Femur (tissue), 1 donor: ENCODE results near the gene CD44.
A peak's percentile ranks its signal among the peaks of the same experiment; 100 is the strongest.

Experiments
- DNase-seq: peaks from one replicate; pipeline ENCODE4 v3.0.0-alpha.2; 2017

The CD44 gene

GRCh38 chr11:35141071-35141470 lies 2.1 kb downstream of the CD44 start:
- DNase-seq: no peak

DNA sequence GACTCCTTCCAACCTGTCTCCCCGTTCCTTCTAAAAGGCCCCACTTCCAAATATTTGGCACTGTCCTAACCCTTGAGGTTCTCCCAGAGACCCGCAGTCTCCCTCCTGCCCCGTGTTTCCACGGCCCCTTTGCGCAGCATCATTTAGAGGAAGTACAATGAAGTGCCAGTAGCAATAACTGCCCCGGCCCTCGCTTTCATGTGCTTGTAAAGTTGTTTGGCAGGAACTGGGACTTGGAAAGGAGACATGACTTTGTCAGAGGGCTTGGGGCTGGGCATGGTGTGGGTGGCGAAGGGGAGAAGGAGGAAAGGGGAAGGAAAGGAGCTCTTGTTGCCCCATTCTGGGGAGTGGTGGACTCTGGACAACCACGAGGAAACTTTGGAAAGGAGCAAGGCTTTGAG lies 2.6 kb downstream of the CD44 start:
- DNase-seq: no peak

GRCh38 chr11:35142481-35143075 lies 3.6 kb downstream of the CD44 start:
- no peak for DNase-seq

GRCh38 chr11:35143297-35144135 lies 4.5 kb downstream of the CD44 start:
- no peak for DNase-seq

GRCh38 chr11:35144136-35144741 lies 5.3 kb downstream of the CD44 start:
- no peak for DNase-seq

DNA sequence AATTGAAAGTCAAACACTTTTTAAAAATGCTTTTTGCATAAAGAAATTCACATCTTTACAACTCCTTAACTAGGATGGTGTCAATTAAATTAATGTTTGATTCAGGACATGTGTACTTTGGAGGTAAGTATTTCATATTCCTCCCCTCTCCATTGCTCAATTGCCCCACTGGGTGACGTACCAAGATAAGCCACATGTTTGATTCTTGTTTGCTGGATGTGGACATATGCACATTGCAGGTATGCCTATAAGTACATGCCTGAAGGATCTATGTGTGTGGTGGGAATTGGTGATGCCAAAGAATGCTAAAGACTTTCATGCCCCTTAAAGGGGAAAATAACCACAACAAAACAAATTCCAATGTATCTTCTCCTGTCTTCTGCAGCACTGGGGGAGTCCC lies 5.8 kb downstream of the CD44 start:
- no peak for DNase-seq

DNA sequence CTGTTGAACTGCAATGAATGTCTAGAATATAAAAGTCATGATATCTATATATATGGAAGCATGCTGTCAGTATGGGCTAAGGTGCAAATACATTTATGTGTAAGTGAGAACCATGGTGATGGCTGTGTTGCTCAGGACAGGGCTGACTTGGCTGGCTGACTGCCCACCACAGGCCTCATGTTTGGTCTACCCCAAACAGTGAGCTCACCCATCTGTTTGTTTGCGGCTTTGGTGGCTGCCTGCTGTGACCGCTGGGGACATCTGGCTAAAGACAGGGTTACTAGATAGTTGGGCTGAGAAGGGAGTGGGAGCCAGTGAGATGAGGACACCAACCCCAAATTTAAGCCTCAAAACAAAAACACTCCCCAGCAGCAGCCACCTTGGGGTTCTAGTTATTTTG lies 6.3 kb downstream of the CD44 start:
- peak; percentile 73 for DNase-seq

DNA sequence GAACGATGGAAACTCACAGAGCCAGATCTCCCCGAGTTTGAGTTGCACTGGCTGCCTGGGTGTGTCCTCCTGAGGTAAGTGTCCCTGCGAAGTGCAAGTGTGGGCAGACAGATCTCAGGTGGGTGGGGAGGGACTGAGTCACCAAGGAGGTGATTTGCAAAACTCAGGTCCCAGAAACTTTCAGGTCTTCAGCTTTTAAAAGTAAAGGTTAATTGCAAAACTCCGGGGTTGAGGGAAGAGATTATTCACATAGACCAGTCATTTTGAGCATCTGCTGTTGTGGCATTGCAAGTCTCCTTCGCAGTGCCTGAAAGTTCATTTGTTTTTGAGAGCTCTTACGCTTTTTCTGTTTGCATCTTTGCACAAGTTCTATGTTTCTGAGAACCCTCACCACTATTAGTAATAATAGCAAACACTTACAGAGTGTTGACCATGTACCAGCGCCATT lies 7.1 kb downstream of the CD44 start:
- no peak for DNase-seq

GRCh38 chr11:35146711-35147110 lies 7.7 kb downstream of the CD44 start:
- DNase-seq: no peak

- no peak for DNase-seq
These were observed 8.3 kb downstream of the CD44 start for GRCh38 chr11:35147235-35147634.

DNA sequence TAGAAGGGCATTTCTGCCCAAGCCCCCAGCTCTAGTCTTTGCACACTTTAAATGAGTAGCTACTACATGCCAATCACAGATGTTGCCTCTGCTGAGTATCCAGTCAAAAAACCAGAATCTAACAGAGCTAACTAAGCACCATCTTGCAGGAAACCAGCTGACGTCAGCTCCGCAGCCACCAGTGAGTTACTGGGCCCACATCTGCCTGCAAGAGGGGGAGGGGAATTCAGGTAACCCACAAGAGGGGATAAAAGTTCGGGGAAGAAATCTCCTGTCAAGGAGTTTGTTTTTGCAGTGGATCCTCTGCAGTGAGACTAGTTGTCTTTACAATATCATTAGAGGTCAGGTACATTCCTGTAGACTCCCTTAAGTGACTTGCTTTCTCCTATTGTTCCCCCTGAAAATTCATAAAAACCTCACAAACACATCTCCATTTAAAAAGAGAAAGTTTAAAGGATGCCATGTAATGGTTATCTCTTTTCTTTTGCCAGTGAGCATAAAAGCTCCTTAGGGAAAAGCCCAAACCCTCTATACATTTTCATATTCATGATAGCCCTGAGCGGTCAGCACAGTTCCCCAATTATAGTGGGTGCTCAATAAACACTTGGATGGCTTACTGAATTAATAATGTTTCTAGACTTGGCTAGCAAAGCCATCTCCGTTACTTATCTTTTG lies 9.3 kb downstream of the CD44 start:
- no peak for DNase-seq

DNA sequence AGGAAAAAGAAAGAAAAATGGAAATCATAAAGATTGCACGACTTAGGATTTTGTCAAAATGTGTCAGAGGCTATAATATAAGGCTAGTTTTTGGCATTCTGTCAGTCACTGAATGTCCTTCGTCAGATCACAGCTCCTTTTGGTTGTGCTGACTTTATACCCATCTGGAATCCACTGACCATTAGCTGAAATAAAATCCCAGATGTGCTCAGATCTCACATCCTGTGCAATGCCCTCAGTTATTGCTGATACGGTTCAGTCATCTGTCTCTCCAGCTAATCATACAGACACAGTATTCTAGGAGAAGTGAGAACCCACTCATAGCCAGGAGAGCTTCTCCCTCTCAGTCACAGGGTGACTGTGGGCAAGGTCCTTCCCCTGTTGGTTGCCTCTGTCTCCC lies 11.5 kb downstream of the CD44 start:
- DNase-seq: no peak

DNA sequence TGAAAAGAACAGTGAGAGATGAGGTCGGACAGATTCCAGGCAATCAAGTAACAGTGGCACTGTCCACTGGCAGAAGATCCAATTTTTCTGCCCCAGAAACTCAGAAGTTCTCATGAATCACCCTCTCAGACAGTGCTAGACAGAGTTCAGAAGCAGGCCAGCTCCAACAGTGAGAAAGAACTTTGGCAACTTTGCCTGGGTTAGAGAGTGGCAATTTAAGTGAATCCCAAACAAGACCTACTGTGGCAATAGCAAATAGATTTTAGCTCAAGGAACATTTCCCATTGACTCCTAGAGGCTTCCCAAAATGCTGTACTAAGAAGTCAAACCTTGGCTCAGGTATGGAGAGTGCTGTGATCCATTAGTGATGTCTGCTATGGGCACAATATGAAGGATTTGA lies 12.3 kb downstream of the CD44 start:
- no peak for DNase-seq

GRCh38 chr11:35151683-35152280 lies 12.8 kb downstream of the CD44 start:
- DNase-seq: no peak

DNA sequence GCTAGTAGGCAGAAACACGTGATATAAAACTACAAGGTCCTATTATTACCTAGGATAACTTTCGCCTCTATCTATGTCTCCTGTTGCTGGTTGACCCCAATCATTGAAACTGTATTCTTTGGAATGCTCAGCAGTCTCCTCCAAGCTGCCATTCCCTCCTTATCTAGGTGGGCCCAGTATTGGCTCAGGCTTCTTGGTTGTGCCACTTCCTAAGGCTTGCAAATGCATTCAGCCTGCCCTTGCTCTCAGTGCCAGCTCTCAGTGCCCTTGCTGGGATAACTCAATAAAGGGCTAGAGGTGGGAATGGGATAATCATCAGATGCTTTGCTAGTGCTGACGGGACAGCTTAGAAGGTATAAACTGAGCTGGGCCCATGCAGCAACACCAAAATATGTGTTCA lies 13.6 kb downstream of the CD44 start:
- DNase-seq: no peak

DNA sequence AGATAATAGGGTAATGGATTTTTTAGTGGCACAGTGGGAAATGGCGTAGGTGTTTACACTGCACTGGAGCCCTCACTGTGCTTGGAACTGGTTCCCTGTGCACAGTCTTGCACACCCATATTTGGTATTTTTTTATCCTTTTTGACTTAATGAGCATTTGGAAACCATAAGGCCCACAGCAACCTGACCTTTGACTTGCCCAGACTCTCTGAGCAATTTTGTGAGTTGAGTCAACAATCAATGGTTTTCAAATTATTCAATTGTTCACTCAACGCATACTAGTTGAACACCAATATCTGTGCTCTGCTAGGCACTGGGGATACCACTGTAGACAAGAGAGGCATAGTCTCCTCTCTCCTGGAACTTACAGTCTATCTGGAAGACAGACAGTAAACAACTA lies 14.3 kb downstream of the CD44 start:
- DNase-seq: no peak

- no peak for DNase-seq
These were observed 16.0 kb downstream of the CD44 start for GRCh38 chr11:35154952-35155351.

DNA sequence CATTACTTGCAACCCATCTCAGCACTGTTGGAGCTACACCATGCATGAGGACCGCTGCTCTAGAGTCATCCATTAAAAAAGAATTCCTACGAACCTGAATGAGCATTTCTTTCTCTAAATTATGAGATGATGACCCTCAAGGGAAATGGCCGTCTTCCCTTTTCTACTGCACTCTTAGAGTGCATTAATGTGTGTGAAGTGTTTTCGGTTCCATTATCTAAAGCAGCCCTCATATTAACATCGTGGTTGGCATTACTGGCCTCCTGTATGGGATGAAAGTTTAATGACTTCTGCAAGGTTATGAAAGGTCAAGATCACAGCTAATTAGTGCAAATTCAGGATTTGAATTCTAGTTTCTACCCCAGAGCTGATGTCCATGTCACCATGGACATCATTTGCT lies 16.7 kb downstream of the CD44 start:
- no peak for DNase-seq

DNA sequence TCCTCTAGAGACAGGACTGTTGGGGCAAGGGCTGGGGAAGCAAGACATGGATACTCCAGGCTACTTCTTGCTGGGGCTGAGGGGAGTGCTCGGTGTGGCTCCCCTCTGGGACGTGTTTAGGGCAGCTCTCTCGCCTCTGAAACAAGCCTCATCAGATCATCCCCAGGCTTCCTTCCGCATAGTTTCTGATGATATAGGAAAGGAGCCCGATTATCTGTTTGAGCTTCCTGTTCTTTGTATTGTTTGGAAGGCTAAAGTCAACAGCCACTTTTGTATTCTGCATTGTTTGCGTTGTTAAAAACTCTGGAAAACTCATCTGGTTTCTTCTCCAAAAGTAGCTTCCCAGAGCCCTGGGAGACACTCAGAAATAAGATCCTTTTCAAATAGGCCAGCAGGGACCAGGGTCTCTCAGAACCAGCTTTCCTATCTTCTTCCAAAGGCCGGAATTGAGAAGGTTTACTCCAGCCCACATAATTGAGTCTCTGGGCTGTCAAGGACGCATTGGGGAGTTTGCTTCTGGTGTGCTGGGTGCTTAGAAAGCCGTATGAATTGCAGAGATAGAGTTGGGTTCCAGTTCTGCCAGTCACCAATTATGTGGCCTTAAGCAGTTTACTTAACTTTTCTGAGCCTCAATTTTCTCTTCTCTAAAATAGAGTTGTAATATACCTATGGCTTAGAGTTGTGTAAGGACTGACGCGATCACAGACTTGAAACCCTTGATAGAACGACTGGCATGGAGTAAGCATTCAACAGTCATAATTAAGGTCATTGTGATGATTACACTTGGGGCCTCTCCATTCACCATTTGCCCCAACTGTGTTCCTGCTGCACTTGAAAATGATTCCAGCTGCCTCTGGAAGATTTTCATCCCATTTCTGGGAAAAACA lies 19.1 kb downstream of the CD44 start:
- no peak for DNase-seq

DNA sequence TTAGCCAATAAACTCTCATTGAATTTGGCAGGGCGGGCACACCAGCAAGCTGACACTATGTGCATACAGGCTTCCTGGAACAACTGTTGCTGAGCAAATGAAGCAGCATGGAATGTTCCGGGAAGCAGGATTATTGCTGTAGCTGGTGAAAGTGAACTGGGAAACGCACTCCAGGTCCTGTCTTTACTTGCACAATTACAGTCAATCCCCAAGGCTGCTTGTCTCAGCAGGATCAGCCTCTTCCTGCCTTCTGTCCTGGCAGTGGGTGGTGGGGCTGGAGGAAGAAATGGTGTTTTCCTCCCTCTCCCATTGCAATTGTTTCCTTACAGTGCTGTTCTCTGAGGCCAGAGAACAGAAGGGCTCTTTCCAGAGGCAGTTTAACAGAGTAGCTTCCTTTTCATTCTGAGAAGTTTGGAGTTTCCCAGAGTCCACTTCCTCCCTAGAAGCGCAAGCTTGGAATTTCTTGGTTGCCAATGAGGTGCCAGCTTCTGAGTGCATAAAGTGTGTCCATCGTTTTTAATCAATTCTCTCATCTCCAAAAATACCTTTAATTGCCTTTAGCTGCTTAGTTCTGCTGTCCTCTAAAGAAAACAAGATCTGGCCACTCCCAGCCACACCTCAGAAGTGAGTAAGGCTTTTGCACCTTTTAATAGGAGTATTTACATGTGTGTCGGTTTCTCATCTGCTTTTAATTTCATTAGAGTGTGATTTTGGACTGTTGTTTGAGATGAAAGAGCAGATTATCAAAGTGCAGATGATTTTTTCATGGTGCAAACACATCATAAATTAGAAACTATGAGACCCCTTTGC lies 19.9 kb downstream of the CD44 start:
- DNase-seq: peak; percentile 82

- no peak for DNase-seq
These were observed 21.4 kb downstream of the CD44 start for GRCh38 chr11:35160246-35160824.
